ENCODE measurements around the gene C3orf52.
A peak's percentile ranks its signal among the peaks of the same experiment; 100 is the strongest.
"Not testable (repeated sequence)": the region's sequence is repeated elsewhere in the genome, so short reads cannot be mapped to it uniquely, and the experiment has no call there.

Gene C3orf52, protein sequence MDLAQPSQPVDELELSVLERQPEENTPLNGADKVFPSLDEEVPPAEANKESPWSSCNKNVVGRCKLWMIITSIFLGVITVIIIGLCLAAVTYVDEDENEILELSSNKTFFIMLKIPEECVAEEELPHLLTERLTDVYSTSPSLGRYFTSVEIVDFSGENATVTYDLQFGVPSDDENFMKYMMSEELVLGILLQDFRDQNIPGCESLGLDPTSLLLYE

DNA sequence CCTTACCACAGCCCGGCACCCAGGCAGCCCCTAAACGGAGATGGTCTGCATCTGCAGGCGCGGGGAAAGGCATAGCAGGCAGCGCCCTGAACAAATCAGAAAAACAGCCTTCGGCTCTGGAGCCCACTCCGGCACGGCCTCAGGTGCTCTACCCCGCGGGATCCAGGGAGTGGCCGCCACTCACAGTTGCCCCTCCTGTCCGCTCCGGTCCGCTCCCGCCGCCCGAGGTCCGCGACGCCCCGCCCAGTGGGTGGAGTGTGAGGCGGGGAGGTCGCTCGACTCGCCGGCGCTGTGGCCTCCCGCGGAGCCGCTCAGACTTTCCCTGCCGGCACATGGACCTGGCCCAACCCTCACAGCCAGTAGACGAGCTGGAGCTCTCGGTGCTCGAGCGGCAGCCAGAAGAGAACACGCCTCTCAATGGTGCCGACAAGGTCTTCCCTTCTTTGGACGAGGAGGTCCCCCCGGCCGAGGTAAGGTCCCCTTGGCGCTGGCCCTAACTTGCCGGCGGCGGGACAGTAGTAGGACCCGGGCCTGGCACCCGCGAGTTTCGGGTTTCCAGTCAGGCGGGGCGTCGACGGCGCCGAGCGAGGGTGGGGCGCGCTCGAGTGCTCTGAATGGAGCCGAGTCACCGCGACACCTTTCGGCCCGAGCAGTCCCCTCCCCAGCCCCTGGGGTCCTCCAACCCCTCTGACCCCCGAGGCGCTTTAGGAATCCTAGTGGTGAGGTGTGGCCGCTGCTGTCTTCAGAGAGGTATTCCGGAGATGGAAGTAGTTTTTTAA, at the start of gene C3orf52:
Gene C3orf52, plus strand, starts transcription at position 314 of the 779 bp plus-strand sequence. Its CDS starts 19 bp downstream, at position 333.
- DNase-seq (ENCODE audit: low read depth in 2 of 2), result no peak

DNA sequence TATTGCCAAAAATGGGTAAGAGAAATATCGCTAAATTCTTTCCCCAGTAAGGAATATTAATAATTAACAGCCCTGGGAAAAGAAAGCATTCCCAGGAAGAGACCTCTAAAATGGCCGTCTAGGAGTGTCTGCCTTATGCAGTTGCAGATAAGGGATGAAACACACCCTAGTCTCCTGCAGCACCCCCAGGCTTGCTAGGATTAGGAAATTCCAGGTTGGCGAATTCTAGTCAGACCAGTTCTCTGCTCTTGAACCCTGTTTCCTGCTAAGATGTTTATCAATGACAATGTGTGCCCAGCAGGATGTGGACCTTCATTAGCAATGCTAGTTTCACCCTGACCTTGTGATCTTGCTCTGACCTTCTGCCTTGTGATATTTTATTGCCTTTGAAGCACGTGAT, 49.0 kb upstream of the C3orf52 start:
- not testable (repeated sequence) for DNase-seq (ENCODE audit: low read depth in 2 of 2)

DNA sequence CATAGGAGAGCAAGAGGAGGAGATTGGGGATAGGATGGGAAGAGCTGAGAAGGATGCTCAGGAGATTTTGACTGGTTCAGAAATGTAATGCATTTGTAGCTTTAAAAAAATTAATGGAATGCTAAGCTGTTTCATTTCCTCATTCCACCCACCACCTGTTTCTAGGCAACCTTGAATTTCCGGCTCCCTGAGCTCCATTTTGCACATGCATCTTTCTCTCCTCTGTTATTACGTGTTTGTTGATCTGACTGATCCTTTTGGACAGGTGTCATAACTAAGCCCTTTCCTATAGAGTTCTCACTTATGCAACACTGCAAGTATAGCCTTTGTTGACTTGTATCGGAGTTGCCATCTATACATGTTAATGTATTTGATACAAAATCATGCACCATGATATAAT, 47.3 kb upstream of the C3orf52 start:
- DNase-seq (ENCODE audit: low read depth in 2 of 2), result no peak

DNA sequence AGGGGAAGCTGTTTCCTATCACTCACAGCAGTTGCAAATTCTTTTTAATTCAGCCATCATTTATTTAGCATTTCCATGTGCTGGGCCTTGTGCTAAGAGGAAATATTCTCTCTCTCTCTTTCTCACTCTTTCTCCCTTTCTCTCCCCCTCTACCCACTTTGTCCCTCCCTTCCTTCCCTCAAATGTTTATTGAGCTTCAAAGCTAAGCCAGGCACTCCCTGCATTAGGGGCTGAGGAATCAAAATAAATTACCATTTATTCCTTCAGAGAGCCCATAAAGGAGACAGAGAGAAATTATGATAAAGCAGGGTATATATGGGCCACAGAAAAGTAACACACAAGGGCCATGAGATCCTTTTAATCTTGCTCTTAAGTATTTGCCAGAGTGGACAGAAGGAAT, 44.9 kb upstream of the C3orf52 start:
- no peak for DNase-seq (ENCODE audit: low read depth in 2 of 2)

DNA sequence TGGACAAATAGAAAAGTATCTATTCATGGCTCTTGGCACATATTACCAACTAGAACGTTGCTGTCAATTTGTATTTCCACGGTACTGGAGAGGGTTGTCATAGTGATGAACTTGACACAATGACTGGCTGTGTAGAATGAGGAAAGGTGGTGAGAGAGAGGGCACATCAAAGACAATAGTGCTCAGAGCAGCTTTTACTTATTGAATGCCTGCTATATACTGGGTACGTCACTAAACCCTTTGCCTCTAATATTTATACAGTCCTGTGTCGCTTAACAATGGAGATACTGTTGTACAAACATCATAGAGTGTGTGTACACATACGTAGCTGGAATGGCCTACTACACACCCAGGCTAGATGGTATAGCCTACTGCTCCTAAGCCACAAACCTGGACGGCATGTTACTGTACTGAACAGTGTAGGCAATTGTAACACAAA, 43.3 kb upstream of the C3orf52 start:
- no peak for DNase-seq (ENCODE audit: low read depth in 2 of 2)

DNA sequence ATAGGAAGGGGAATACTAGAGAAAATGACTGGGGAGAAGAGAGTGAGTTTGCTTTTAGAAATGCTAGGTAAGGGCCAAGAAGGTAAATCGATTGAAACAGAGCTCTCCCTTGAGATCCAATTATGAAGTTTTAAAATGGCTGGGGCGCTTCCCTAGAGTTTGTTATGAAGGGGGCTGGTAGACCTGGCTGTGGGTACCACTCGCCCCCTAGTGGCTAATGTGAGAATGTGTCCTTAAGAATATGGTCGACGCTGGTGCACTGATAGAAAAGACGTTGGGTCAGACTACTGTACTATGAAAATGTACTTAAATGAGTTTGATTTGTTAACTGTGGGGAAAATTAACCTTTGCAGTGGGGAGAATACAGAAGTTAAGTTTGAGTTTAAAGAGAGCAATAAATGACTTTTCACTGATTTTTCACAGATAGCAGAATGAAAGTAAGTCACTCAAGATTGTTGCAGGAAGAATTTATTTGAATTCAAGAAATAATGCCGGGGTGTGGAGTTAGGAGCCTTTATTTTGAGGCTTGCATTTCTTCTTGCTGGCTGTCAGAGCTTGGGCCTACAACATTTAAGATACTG, 42.5 kb upstream of the C3orf52 start:
- DNase-seq (ENCODE audit: low read depth in 2 of 2), result peak; percentile 52 to 54

DNA sequence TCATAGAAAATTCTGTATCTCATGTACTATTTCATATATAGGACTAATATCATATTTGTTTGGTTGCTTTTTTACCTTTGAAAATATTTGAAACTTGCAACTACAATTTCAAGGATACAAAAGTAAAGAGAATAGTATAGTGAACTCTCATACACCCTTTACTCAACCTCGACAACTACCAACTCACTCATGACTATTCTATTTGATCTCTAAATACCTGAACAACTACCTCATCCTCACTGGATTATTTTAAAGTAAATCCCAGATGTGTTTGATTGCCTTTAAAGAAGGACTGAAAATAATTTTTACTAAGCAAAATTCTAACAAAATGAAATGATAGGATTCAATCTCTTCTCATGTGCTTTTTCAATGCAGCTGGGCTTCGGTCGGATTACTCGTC, 39.6 kb upstream of the C3orf52 start:
- DNase-seq (ENCODE audit: low read depth in 2 of 2), result no peak

DNA sequence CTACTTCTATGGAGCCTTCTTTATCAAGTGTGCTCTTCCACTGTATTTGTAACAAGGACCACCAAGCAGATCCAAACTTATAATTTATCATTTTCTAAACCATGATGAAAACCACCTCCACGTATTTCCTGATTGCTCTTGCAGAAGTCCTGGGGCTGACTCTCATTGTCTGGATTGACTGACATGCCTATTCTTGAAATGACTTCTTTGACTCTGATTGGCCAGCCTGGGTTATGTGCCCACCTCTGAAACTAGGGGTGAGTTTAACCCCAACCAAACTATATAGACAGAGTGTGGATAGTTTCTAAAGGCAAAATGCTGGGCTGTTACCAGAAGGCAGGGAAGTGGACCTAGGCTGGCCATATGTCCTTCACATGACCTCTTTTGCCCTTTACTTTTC, 38.9 kb upstream of the C3orf52 start:
- no peak for DNase-seq (ENCODE audit: low read depth in 2 of 2)

DNA sequence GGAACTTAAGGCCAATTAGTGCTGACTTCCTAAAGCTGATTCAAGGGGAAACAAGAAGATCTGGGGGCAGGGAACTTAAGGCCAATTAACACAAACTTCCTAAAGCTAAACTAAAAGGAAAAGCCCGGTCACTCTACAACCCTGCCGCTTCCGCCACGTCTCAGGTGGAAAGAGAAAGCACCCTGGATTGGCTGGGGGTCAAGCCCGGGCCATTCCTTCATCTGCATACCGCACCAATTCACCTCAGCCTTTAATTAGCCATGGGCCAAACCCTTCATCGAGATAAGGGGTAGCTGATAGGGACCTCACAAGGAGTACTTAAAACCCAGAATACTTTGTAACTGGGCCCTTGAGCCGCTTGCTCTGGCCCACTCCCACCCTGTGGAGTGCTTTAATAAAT, 37.3 kb upstream of the C3orf52 start:
- no peak for DNase-seq (ENCODE audit: low read depth in 2 of 2)

DNA sequence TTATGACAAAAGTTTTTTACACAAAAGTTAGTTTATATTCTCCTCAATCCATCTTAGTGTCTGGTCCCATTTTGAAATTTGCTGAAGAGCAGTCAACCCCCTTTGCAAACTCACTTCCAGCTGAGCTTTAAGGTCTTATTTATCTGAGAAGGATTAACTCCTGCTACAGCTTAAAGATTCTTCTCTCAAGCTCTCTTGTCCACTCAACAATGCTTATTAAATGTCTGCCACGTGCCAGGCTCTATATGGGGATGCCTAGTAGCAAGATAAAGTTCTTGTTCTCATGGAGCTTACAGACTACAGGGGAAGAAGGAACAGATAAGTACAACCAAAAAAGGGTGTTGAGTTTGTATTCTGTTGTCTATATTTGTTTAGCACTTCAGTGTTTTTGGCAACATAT, 33.0 kb upstream of the C3orf52 start:
- DNase-seq (ENCODE audit: low read depth in 2 of 2), result no peak

DNA sequence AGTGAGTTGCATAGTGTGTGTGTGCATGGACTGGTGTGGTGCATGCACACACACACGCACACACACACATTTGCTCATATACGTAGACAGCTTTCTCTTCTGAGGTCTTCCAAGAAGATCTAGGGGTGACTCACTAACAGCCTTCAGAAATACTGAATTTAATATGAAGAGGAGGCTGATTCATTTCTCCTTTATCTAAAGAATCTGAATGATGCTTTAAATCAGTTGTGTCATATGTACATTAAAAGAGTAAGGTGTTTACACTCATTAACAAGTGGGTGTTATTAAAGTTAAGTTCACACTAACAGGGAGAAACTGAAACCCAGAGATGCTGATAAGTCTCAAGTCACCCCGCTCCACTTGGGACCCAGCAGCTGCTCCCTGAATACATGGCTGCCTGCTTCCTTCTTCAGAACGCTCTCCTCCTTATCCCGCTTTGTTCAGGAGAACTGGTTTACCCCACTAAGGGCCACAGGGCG, 29.7 kb upstream of the C3orf52 start:
- DNase-seq (ENCODE audit: low read depth in 2 of 2), result peak; percentile 37 to 50

DNA sequence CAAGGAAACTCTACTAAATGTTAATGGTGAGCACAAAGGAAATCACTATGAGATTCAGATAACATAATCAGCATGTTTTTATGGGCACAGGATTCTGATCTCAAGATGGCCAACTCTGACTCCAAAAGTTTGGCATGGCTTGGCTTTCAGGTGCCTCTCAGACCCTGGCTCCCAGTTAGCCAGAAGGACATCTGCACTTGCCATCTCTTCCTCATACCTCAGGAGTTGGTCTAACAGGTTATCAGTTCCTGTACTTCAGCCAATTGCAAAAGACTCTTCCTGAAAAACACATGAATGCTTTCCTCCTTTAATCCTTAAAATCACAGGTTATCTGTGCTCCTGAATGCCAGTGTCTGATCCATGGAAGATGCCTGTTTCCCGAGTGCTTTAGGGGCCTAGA, 26.7 kb upstream of the C3orf52 start:
- no peak for DNase-seq (ENCODE audit: low read depth in 2 of 2)

DNA sequence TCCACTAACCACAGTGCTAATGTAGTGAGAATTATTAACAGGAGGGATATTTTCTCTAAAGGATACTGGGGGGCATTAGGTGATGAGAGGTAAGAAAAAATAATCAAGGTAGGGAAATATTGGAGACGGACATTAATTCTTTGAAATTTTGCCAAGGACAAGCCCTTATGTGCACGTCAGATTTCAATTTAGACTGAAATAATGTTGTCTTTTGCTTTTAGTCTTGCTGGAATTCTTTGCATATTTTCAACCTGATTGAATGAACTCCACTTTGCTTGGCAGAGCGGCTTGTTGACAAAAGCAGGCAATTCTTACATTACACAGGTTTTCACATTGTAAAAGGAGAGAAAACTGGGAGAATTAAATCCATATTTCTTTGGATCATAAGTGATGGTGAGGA, 25.0 kb upstream of the C3orf52 start:
- DNase-seq (ENCODE audit: low read depth in 2 of 2), result peak; percentile 20 to 27

DNA sequence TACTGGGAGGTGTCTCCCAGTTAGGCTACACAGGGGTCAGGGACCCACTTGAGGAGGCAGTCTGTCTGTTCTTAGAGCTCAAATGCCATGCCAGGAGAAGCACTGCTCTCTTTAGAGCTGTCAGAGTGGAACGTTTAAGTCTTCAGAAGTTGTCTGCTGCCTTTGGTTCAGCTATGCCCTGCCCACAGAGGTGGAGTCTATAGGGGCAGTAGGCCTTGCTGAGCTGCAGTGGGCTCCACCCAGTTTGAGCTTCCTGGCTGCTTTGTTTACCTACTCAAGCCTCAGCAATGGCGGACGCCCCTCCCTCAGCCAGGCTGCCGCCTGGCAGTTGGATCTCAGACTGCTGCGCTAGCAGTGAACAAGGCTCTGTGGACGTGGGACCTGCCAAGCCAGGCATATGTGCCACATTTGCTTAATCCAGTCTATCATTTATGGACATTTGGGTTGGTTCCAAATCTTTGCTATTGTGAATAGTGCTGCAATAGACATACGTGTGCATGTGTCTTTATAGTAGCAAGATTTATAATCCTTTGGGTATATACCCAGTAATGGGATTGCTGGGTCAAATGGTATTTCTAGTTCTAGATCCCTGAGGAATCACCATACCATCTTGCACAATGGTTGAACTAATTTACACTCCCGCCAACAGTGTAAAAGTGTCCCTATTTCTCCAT, 13.7 kb upstream of the C3orf52 start:
- DNase-seq (ENCODE audit: low read depth in 2 of 2), result not testable (repeated sequence)

DNA sequence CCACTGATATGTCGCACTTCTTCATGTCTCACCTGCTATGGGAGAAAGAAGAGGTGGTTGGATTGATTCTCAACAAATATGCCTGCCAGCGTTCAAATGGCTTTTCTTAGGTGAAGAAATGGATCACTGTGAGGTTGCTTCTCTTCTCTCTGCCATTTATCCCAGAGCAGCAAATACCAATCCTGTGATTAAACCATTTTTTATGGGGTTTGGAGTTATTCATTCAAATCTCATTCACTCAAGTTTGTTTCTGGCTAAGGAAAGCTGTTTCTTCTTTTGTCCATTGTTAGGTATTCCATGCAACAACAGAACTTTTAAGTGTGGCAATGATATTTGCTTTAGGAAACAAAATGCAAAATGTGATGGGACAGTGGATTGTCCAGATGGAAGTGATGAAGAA, 12.2 kb upstream of the C3orf52 start:
- DNase-seq (ENCODE audit: low read depth in 2 of 2), result no peak

DNA sequence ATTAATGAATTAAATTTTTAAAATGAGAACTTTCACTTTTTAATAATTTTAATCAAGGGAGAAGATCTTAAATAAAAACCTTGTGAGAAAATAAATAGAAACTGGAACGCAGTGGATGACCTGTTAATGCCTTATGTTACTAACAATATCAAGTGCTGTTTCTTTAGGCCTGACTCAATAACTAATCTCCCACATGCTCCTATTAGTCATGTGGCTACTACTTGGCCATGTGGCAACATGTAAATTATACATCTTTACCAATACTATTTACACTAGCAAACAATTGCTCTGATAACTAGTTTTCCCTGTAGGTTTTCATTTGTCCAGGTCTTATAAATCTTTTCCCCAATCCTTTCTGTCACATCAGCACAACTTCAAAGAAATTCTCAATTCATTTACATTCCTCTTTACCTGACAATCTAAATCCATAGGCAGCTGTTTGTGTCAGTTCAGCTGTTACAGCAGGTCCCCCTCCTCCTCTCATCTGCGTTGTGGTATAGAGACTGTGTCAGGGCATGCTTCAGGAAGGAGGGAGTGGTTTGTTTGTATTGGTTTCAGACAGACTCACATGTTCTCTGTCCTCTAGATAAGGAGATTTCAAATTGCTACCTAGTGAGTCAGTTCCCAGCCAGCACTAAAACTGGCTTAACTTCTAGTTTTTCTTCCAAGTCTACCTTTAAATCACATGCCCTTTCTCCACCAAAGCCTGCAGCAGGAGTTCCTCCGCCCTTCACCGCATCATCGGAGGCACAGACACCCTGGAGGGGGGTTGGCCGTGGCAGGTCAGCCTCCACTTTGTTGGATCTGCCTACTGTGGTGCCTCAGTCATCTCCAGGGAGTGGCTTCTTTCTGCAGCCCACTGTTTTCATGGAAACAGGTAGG, 11.3 kb upstream of the C3orf52 start:
- peak; percentile 64 to 67 for DNase-seq (ENCODE audit: low read depth in 2 of 2)

DNA sequence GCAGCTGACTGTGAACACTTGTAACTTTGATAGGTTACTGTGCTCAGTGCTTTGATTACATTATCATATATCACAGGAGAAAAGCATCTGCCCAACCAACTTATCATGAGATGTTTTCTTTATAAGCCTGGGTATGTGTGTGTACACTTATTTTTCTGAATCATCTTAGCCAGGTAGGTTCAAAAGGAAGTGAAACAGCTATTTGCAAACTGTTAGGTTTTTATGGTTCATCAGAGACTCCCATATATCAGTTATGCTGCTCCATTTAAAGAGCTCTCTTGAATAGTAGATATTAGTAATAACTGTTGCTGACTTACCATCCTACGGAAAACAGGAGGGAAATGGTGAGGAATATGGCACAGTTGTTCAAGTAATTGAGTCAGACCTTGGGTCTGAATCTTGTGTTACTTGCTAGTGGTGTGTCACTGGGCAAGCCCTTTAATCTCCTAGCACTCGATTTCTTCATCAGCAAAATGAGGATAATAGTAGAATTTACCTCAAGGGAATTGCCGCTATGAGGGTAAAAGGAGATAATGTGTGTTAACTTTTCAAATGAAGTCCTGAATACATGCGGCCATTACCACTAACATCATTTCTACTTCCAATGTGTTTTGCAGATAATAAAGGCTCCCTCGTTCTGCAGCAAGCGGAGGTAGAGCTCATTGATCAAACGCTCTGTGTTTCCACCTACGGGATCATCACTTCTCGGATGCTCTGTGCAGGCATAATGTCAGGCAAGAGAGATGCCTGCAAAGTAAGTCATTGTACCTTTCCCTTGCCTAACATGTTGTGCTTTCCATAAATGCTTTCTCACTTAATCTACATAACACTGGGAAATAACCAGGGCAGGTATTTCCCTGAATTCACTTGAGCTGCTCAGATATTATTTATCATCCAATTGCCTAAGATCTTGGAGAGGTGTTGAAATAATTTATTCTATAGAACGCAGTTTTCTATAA, 7.8 kb upstream of the C3orf52 start:
- DNase-seq (ENCODE audit: low read depth in 2 of 2), result no peak

DNA sequence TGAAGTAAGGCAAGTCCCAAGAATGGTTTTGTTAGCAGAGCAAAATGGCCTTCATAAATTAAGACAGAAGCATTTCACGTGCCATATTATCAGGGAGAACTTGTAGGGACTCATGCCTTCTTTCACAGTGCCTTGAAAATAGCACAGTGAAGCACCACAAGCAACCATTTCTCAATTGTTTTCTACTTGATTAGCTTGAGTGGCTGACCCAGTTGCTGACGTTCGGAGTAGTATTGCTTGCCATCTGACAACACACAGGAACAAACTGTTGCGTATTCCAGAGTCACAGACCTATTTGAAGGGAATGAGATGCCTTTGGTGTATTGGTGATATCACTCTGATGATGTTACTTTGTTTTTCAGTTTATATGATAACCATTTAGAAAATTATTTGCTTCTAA, 3.0 kb upstream of the C3orf52 start:
- no peak for DNase-seq (ENCODE audit: low read depth in 2 of 2)

DNA sequence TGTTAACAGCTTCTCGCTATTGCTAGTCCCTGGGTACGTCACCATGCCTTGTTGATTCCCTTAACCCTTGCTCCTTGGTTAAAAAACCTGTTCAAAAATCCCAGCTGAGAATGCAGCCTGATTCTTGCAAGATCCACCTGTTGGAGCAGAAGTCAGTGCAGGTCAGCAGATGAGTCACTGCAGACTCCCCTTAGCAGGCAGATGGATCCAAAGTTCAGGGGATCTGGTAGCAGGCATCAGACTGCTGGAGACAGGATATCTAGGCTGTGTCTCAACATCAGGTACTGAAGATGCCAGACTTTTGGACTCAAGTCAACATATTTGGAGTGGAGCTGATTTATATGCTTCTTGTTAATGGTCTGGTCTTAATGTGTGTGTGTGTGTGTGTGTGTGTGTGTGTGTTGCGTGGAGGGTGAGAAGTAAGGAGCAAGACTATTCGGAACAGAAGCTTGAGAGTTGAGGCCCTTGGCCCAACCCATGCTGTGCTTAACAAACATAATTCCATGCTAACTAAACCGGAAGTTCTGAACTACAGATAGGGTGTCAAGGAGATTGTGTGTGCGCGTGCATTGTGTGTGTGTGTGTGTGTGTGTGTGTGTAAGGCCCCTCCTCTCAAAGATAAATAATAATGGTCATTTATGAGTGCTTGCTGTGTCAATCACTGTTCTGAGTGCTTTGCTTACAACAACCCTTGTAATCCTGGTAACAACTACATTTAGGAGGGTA, 1.0 kb upstream of the C3orf52 start:
- no peak for DNase-seq (ENCODE audit: low read depth in 2 of 2)

DNA sequence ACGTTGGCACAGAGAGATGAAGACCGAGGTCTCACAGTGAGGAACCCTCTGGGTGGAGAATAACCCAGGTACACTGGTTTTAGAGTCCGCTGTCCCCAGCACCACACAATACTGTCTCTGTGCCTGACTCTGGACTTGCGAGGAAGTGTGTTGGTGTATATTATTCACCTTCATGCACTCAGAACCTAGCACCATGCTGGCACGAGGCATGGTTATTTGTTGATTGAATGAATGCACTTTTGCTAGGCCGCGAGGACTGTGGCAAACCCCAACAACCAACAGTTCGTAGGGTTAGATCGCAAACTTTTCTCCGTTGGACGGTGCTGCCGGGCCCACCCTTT, 484 bp upstream of the C3orf52 start:
- no peak for DNase-seq (ENCODE audit: low read depth in 2 of 2)

Data from fibroblast of skin of left quadriceps (primary cell).